ENCODE results near the gene TMEM43.

TMEM43 gene

DNA sequence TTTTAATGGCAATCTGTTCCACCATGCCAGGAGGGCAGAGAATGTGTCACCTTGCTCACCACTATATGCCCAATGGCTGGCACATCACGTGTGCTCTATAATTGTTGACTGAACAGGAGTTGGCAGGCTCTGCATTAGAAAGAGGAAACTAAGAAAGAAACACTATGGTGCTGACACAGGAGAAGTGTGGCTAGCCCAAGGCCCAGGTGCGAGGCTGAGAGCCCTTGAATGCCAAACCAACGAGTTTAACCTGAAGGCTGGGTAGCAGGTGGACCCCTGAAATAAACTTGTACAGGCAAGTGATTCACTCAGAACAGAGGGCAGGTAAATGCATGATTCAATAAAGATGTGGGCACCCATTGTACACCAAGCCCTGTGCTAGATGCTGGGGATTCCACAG is 2.6 kb upstream of the TMEM43 start:
- no peak for DNase-seq (ENCODE audit: low read depth)

DNA sequence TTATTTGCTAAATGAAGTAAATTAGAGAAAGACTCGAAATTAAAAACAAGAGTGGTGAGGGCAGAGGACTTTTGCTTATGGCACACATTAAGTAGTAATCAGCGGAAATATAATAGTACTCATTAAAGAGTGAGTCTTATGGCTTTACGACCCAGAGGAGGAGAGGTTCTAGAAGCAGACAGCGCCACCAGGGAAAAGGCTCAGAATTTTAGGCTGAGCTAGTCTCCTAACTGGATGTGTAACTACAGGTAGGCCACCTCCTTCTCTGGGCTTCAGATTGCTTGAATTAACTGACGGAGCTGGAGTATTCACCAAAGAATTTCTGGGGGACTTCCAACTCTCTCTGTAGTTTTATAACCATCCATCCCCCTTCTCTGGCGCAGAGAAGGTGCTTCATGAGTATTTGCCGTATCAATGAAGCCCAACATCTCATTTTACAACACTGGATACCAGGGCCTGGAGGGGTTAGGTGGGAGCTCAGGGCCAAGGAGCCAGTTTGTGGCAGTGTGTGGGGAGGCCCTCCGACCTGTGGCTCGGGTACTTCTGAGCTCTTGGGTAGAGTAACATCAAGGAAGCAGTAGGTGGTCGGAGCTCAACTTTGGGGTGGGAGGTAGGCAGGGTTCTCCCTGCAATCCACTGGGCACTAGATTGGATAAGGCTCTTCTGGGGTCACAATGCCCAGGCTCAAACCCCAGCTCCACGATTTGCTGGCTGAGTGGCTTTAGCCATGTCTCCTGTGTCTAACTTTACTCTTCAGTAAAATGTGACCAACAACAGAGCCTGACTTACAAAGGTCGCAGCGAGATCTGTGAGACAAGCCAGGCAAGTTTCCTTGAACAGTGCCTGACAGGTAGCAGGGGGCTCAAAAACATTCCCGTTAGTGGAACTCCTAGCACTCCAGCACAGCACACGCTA is 1.3 kb upstream of the TMEM43 start:
- no peak for DNase-seq (ENCODE audit: low read depth)

DNA sequence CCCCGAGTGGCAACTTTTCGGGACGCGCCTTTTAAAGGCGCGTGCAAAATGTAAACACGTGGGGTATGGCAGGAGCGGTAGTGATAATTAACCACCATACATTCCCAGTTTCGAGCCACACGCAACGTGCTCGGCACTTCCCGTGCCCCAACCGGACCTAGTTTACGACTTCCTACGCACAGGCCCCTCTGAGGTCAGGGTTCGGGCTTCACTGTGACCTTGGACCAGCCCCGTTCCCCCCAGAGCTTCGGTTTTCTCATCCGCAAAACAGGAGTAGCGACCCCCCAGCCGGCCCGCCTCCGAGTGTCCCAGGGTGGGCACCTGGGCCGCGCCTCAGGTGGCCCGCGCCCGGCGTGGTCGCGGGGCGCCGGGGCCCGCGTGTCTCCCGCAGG is 633 bp upstream of the TMEM43 start:
- DNase-seq (ENCODE audit: low read depth), result no peak

DNA sequence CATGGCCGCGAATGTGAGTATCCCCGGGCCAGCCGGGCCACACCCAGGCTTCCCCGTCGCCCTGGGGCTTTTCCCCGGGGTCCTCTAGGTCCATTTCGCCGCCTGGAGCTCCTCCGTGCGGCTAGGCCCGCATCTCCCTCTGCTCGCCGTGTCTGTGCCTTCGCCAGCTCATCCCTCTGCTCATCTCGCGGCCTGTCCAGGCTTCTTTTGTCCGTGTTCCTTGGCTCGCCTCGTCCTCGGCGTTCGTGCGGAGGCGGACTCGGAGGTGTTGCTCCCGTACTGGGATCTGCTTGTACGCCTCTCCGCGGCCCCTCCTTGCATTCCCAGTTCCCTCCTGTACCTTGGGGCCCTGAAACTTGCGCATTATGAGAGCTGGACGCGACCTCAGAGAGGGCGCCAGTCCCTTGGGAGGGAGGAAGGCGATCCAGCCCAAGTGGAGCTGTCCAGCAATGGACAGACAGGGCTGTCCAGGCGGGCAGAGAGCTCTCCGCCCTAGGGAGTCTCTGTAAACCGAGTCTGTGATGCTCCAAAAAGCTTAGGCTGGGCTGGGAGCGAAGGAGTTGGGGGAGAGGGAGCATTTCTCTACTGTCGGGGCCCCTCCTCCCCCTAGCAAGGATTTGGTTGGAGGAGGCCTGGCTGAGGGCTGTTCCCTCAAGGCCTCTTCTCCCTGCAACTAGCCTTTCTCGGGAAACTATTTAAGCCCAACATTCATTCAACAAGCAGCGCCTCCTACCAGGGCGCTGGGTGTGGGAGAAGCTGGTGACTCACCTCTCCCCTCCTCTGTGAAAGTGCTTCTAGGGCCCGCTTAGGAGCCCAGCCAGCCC is 553 bp downstream of the TMEM43 start:
- DNase-seq (ENCODE audit: low read depth), result peak; percentile 96

DNA sequence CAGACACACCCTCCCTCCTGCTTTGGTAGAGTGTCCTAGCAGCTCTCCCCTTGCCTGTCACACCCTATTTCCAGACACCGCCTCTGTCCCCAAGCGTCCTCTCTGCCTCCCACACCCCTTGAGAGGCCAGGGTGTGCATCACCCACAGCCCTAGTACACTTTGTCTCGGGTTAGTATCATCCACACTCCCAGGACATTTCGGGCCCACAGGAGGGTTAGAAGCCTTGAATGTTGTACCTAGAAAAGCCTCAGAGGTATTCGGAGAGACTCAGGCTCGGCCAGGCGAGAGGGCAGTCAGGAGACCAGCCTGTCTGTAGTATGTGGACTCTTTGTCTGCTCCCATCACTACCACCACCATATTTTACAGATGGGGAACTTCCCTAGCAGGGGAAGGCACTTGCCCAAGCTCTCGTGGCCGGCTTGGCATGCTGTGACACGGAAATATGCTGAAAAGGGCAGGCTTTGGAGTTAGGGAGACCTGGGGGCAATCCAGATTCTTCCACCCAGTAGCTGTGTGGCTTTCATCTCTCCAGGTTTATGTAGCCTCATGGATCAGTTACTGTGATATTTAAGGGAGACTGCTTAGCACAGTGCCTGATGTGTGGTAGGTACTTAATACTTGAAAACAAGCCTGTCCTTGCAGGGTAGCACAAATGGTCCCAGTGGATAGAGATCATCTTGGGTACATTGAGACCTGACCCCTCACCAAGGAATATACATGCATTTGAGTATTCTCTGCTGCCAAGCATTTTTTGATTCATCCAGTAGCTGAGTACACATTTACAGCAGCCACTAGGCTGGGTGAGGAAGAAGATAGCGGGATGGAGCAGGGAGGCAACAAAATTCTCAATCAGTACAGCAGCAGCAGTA is 1.4 kb downstream of the TMEM43 start:
- DNase-seq (ENCODE audit: low read depth), result no peak

DNA sequence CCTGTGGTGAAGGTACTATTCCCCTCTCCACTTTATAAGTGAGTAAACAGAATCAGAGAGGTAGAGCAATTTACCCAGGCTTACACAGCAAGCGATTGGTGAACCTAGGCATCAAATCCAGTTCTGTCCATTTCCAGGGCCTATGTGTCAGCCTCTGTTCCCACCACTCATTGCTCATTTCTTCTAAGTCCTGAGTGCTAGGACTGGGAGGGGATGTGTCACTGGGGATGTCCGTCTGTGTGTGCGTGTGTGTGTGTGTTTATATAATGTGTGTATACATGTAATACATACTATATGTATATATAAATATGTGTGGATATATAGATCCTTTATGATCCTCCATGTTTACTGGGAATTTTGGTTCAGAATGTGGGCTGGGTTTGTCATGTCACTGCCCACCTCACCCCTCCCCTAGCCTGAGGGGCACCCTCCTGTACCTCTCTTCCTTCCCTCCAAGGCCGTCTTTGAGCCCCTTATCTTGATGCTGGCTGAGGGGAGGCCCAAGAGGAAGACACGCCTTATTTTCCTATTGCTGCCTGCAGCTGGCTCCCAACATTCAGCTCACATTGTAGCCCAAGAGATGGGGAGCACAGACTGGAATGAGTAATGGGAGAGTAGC is 2.1 kb downstream of the TMEM43 start:
- no peak for DNase-seq (ENCODE audit: low read depth)

DNA sequence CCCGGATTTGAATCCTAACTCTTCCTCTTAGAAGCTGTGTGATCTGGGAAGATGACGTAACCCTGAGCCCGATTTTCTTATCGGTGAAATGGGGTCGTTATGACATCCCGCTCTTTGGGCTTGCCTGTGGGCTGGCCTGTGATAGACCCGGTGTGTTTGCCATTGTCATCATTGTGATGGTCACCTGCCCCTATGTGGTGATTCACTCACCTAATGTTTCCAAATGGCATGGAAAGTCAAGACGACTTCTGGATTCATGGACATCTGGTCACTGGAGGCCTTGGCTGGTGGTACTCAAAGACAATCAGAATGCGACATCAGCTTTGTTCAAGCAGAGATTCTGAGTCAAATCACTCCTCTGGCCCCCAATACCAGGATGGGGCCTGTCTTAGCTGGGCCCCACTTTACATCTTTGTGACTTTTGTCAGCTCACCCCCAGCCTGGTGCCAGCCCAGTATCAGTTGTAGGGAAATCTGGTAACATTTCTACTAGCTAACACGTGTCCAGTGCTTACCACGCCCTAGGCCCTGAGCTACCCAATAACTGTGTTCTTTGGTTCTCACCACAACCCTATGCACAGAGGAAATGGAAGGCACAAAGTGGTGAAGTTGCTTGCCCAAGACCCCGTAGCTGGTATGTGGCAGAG is 2.8 kb downstream of the TMEM43 start:
- no peak for DNase-seq (ENCODE audit: low read depth)

DNA sequence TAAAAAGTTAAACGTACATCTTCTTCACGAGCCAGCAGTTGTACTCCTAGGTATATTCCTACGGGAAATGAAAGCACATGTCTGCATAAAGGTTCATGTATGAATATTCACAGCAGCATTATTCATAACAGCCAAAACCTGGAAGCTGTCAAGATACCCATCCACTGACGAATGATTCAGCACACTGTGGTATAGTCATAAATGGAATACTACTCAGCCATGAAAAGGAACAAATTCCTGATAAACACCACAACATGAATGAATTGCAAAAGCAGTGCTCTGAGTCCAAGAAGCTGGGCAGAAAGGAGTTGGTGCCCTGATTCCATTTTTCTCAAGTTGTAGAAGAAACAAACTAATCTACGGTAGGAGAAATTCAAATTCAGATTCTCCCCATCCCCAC is 3.9 kb downstream of the TMEM43 start:
- DNase-seq (ENCODE audit: low read depth), result no peak

DNA sequence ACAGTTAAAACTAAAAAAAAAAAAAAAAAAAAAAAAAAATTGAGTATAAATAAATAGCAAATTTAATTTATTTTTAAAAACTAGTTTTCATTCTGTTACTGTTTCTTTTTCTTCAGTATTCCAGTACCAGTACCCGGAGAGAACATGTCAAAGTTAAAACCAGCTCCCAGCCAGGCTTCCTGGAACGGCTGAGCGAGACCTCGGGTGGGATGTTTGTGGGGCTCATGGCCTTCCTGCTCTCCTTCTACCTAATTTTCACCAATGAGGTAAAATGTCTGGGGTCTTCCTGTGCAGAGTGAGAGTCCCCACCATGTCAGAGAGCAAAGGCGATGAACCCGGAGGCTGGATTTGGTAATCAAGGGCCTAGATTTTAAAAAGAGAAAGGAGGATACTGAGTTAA is 4.4 kb downstream of the TMEM43 start:
- no peak for DNase-seq (ENCODE audit: low read depth)

DNA sequence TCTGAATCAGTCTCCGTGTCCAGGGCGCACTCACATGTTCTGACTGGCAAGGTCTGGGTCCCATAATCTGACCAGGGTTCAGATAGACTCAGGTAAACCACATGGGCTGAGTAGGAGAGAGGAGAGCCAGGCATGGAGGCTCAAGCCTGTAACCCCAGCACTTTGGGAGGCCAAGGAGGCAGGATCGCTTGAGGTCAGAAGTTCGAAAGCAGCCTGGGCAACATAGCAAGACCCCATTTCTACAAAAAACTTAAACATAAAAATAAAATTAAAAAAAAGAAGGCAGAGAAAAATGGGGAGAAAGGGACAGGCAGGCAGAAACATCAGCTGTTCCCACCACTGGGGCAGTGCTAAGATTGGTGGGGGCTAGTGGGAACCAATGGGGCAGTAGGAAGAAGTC is 5.4 kb downstream of the TMEM43 start:
- no peak for DNase-seq (ENCODE audit: low read depth)

DNA sequence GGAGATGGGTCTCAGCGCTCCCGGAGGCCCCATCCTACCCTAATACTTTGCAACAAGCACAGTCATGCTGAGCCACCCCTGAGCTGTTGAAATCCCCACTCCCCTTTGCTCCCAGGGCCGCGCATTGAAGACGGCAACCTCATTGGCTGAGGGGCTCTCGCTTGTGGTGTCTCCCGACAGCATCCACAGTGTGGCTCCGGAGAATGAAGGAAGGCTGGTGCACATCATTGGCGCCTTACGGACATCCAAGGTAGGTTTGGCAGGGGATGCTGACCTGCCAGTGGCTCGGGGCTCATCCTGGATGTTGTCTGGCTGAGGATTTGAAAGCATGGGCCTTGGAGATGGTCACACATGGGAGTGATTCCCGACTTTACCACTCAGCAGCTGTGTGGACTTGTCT is 5.9 kb downstream of the TMEM43 start:
- DNase-seq (ENCODE audit: low read depth), result no peak

DNA sequence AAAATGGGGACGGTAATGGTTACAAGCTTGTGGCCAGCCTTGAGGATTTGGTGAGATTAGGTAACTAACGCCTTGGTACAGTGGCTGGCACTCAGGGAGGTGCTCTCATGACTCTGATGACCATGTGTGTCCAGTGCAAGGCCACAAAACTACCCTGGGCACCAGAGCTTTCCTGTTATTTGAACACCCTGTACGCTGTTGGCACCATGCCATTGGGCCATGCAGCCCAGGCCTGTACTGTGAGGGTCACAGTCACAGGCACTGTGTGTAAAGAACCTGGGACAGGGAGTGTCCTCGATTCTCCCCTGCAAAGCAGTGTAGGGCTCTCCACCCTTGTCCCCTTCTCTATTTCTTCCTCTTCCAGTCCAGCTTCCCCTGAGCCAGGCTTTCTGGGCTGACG is 6.3 kb downstream of the TMEM43 start:
- no peak for DNase-seq (ENCODE audit: low read depth)

DNA sequence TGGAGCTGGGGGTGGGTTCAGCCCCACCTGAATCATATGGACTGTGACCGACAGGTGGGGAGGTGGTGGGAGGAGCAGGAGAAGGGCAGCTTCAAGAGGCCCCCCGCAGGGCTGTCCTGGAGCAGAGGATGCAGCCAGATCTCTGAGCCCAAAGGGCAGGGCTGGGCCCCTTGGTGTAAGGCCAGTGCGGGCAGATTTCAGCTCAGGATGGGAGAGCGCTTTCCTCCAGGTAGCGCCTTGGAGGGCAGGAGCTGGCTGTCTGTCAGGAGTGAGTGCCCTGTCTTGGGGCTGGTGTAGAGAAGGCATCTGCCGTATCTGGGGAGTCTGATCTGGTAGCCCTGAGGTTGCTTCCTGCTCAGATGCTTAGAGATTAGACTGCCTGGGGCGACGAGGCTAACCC is 7.3 kb downstream of the TMEM43 start:
- DNase-seq (ENCODE audit: low read depth), result no peak

DNA sequence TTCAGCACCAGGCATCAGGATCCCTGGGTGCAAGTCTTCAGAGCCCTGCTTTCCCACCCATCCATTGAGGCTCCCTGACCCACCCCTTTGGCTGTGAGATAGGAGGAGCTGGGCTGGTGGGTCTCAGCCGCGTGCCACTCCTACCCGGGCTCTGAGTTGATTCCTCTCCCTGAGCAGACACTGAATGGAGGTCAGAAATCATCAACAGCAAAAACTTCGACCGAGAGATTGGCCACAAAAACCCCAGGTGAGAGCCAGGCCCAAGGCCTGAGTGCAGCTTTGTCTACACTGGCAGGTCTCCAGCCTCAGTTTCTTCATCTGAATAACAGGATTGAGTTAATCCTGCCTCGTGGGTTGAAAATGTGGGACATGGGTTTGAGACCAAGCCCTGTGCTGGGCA is 7.8 kb downstream of the TMEM43 start:
- no peak for DNase-seq (ENCODE audit: low read depth)

DNA sequence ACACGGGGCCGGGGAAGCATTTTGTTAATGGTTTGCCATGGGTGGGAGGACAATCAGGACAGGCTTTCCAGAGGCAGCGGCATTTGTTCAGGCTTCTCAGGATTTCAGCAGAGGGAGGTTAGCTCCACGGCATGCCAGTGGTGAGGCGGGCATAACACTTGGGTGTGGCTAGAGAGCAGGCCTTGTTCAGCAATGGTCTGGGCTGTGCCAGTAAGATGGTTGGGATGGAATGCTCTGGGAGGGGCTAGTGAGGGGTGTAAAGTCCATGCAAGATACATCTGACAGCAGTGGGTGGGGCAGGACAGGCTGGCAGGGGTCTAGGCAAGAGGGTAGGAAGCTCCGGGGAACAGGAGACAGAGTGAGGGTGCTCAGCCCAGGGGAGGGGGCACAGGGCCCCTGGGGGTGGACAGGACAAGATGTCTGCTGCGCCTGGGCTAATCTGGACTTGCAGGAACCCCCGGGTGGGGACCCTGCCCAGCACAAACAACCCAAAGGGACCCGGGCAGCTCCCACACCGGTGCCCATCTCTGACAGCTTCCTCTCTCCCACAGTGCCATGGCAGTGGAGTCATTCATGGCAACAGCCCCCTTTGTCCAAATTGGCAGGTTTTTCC is 8.4 kb downstream of the TMEM43 start:
- no peak for DNase-seq (ENCODE audit: low read depth)

DNA sequence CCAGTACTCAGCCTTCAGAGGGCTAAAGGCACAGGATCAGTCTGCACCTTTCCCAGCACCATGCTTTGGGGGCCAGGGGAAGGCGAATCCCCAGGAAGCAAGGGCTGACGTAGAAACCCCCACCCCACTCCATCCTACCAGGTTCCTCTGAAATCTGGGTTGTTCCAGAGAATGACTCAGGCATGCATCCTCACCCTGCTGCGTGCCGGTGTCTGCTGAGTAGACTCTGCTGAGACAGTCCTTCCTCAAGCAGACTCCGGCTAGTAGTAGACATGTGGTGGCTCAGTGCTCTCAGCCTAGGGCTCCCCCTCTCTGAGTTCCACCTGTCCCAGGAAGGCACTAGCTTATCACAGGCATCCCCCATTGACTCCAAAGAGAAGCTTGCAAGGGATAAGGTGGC is 9.0 kb downstream of the TMEM43 start:
- DNase-seq (ENCODE audit: low read depth), result peak; percentile 30

DNA sequence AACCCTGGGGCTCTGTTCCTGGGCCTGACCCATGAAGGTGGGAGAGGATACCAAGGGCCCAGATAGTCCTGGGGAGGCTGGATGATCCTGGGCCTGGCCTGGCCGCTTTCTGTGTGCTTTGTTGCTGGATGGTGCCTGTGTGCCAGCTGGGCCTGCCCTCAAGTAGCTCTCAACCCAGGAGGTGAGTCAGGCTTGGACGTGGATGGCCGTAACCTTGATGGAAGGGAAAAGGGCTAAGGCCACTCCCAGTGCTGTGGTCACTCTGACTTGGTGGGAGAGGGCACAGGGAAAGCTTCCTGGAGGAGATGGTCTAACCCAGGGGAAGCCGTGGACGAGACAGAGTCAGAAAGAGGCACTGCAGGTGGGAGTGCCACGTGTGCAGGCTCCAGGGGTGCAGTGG is 9.4 kb downstream of the TMEM43 start:
- no peak for DNase-seq (ENCODE audit: low read depth)

DNA sequence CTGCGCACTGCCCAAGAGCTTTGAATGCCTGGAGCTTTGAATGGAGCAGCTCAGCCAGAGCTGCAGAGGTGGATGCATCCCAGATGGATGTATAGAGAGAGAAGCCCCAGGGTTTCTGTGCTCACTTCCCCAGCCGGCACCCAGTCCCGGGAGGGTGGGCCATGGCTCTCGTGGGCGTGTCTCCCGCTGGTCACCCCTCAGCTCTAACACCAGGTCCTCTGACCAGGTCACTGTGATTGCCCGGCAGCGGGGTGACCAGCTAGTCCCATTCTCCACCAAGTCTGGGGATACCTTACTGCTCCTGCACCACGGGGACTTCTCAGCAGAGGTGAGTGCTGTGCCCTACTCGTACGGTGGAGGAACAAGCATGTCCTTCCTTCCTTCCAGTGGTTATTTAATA is 10.7 kb downstream of the TMEM43 start:
- no peak for DNase-seq (ENCODE audit: low read depth)

DNA sequence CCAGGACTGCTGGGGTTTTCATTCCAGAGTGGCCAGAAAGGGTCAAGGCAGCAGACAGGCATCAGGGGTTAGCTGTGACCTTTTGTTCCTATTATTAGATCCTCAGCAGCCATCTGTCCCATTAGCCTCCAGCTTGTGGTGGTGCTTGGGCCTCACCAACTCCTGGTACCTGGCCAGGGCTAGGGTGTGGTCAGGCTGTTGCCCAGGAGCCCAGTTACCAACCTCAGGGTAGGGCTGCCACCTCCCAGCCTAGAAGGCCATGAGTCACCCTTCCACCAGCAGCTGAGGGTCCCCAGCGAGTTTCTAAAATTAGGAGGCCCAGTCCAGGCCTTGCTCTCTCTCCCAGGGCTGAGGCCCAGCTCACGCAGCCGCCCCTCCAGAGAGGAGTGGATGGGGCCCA is 12.2 kb downstream of the TMEM43 start:
- no peak for DNase-seq (ENCODE audit: low read depth)

DNA sequence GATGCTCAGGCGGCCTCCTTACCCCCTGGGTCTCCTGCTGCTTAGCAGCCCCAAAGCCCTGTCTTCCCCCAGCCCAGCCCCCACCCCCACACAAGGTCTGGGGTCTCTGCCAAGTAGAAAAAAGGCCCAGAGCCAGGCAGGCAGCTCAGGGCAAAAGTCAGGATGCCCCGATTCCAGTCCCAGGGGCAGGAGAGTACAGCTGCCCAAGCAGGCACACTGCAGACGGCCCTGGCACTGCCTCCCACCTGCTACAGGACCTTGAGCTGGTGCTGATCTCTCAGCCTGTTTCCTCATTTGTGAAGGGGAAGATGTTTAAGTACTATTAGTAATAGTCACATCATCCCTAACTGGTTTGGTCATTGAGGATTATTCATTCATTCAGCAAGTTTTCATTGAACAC is 12.6 kb downstream of the TMEM43 start:
- DNase-seq (ENCODE audit: low read depth), result no peak
